Limb (tissue), 2 donors: ENCODE measurements around the gene KTN1.

Experiments used
- DNase-seq, 2 donors: peaks; one replicate each; pipeline ENCODE4 v3.0.0-alpha.2; 2016; ENCODE audit errors: extremely low spot score in 2 of 2

KTN1 gene

DNA sequence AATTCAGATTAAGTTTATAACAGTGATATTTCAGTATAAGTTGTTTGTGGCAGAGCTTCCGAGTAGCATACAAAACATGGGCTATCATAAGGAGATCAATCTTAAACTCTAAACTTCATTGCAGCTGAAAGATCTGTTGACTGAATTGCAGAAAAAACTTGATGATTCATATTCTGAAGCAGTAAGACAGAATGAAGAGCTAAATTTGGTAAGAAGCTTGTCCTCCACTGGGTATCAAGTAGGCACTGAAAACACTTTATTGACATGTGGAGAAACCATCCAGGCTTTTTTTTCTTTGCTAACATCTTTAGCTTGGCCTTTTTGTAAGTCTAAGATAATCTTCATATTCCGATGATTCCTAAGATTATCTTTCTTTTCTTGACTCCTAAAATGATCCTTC lies 93.0 kb downstream of the KTN1 start:
- no peak for DNase-seq

- no peak for DNase-seq
Observed at GRCh38 chr14:55681096-55681495, 101.1 kb downstream of the KTN1 start.

- no peak for DNase-seq
Observed at GRCh38 chr14:55684956-55685584, 105.1 kb downstream of the KTN1 start.

GRCh38 chr14:55686713-55687112 lies 106.7 kb downstream of the KTN1 start:
- no peak for DNase-seq

DNA sequence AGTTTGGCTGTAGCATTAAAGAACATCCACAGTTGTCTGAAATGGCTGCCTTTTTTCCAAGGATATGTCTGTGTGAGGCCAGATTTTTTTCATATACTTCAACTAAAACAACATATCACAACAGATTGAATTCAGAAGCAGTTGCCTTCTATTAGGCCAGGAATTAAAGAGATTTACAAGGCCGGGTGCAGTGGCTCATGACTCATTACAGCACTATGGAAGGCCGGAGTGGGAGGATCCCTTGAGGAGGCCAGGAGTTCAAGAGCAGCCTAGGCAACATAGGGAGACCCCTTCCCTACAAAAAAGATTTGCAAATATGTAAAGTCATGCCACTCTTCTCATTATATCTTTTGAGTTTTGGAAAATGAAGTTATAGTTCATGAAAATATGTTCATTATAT lies 108.6 kb downstream of the KTN1 start:
- DNase-seq, result no peak

GRCh38 chr14:55689981-55690871 lies 110.2 kb downstream of the KTN1 start:
- no peak for DNase-seq

GRCh38 chr14:55691659-55692058 lies 111.7 kb downstream of the KTN1 start:
- no peak for DNase-seq

DNA sequence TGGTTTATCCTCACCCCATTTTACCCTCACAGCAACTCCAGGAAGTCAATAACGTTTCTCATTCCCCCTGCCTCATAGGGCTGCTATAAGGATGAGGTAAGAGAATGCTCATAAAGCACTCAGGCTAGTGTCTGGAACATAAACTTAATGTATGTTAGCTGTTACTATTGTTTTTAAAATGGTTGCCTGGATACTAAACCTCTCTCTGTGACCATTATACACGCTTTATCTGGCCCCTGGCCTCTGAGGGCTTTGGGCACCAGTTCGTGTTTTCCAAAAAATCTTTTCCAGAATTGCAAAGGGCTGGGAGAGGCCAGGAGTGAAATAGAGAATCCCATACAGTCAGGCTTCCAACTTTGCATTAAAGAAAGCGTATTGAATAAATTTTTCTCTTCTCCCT lies 113.9 kb downstream of the KTN1 start:
- peak; percentile 47 to 68 for DNase-seq

DNA sequence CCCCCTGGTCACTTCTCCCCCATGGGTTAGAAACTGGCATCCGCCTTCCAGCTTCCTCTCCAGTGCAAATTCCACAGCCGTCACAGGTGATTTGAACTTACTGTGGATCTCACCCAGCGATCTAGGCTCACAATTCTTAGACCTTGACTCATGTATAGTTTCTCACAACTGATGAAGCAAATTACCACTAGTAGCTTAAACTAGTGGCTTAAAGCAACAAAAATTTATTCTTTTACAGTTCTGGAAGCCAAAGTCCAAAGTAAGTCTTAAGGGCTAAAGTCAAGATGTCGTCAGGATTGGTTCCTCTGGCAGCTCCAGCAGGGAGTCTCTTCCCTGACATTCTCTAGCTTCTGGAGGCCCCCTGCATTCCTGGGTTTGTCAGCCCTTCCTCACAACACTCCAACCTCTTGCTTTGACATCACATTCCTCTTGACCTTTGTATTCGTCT lies 117.4 kb downstream of the KTN1 start:
- DNase-seq, result no peak

DNA sequence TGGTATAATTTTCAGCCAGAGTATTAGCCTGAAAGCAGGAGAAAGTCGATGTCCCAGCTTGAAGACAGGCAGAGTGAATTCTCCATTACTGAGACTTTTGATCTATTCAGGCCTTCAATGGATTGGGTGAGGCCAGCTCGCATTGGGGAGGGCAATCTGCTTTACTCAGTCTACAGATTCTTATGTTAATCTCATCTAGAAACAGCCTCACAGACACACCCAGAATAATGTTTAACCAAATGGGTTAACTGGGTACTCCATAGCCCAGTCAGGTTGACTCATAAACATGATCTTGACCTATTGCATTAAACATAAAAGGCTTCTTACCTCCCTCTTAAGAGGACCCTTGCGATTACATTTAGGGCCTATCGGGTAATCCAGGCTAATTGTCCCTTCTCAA lies 118.0 kb downstream of the KTN1 start:
- no peak for DNase-seq

- DNase-seq, result no peak
Observed at GRCh38 chr14:55699131-55700057, 119.4 kb downstream of the KTN1 start.

GRCh38 chr14:55701638-55702037 lies 121.6 kb downstream of the KTN1 start:
- no peak for DNase-seq

- DNase-seq, result no peak
Observed at GRCh38 chr14:55702511-55702910, 122.5 kb downstream of the KTN1 start.

DNA sequence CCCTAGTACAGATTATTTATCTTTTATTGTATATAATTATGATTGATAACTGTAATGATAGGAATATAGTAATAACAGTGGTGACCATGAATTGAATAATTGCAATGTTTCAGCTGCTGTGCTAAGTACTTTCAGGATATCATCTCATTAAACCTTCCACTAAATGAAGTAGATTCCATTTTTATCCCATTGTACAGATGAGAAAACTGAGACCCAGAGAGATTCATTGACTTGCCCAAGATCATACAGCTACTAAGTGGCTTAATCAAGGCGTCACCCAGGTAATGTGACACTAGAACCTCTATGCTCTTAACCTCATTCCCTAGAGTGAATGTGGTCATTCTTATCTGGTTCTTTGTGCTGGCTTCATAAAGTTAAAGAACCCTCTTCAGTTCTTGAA lies 124.6 kb downstream of the KTN1 start:
- no peak for DNase-seq

DNA sequence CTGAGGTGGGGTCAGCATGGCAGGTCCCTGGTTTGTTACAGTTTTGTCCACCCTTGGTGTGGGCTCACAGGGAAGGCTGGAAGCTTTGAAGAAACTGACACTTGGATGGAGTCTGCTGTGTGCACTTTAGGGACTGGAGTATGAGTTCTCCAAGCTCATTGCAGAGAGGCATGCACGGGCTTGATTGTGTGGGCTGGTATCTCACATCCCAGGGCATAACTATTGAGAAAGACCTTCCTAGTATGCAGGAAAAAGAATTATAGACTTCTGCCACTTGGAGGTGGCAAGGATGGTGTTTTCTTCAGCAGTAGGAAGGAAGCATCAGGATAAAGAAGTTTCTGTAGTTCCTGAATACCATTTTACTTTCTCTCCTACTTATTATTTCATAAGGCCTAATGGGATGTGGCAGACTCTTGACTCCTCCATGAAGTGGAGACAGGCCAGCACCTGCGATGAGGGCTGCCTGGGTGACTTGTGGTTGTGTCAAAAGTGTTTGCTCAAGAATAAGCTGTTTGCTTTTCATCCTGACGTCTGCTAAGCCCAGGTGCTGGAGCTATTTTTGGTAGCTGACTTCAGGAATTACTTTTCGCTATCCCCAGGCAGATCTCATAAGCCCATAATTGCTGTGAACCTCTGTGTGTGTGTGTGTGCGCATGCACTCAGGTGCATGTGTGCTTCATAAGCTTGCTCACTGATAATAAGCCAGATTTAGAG lies 125.8 kb downstream of the KTN1 start:
- DNase-seq, result no peak

GRCh38 chr14:55706365-55706684 lies 126.3 kb downstream of the KTN1 start:
- no peak for DNase-seq

DNA sequence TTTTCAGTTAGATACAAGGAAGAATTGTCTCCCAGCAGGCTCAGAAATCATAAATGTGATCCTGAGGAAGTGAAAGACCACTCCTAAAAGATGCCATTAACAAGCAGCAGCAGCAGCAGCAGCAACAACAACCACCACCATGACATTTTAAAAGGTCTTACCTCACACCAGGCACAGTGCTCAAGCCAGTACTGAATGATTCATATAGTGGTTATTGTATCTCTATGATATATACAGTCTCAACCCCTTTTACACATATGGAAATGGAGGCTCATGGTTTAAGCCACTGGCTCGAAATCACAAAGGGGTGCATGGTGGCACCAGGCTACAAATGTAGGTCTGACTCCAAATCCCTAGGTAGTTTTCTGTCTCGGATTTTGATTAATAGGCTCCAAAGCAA lies 126.9 kb downstream of the KTN1 start:
- no peak for DNase-seq

- DNase-seq, result peak in 1 of 2 donors; percentile 84
Observed at GRCh38 chr14:55707365-55707804, 127.4 kb downstream of the KTN1 start.

GRCh38 chr14:55710506-55711041 lies 130.6 kb downstream of the KTN1 start:
- no peak for DNase-seq

DNA sequence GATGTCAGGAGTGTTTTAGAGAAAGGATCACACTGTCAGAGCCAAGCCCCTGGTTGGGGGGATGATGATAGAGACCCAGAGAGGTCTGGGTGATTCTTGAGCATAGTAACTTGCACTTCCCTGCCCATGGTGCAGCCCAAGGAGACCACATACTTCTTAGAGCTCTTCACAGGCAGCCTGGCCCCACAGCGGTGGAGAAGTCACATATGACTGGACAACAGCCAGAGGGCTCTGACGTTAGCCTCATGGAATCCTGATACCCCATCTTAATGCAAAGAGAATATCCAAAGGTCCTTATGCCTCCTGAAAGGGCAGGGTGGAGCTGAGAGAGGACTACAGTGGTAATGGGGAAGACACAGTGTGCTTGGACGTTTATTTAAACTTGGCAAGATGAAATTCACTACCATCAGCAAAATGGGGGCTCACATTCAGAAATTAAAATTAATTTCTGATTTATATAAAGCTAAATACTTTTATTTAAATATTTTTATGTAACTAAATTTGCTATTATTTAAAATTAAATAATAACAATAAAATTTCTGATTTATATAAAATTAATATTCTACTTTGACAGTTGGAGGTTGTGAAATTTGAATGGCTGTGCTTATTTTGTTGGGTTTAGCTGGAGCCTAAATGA lies 131.3 kb downstream of the KTN1 start:
- no peak for DNase-seq

- DNase-seq, result no peak
Observed at GRCh38 chr14:55712491-55712890, 132.5 kb downstream of the KTN1 start.
